H9 (cell line): ENCODE measurements around the gene RPS19. TPM values are rescaled to one million over a fixed set of nuclear protein-coding genes. Genes with fewer than 3 reads are reported as not detected.

Experiments used
- DNase-seq: peaks from one replicate; pipeline ENCODE4 v3.0.0-alpha.2; 2017
- H2AFZ ChIP-seq: one replicate; pipeline ENCODE4 v1.6.1; 2013; ENCODE audit warnings: mild to moderate bottlenecking, low read length, control low read depth, moderate library complexity
- H2AK5ac ChIP-seq: 2 replicates; pipeline ENCODE4 v1.6.1; 2013; ENCODE audit warnings: low read length, control low read depth, mixed read lengths; ENCODE audit not compliant: insufficient read length
- H2BK120ac ChIP-seq: one replicate; pipeline ENCODE4 v1.6.1; 2013; ENCODE audit warnings: low read depth, mild to moderate bottlenecking, low read length, control low read depth, inconsistent platforms; ENCODE audit not compliant: poor library complexity, severe bottlenecking
- H2BK12ac ChIP-seq: 2 replicates; pipeline ENCODE4 v1.6.1; 2013; ENCODE audit warnings: low read length, control low read depth, mixed read lengths, low read depth; ENCODE audit not compliant: insufficient read length
- H2BK15ac ChIP-seq: 2 replicates; pipeline ENCODE4 v1.6.1; 2013; ENCODE audit warnings: low read depth, low read length, control low read depth
- H2BK20ac ChIP-seq: one replicate; pipeline ENCODE4 v1.6.1; 2013; ENCODE audit warnings: low read depth, mild to moderate bottlenecking, low read length, control low read depth, inconsistent platforms; ENCODE audit not compliant: poor library complexity, severe bottlenecking
- H2BK5ac ChIP-seq: 2 replicates; pipeline ENCODE4 v1.6.1; 2013; ENCODE audit warnings: low read length, control low read depth, mixed read lengths; ENCODE audit not compliant: insufficient read length
- H3K14ac ChIP-seq: 2 replicates; pipeline ENCODE4 v1.6.1; 2013; ENCODE audit warnings: low read length, control low read depth; ENCODE audit not compliant: insufficient read depth
- H3K18ac ChIP-seq: 2 replicates; pipeline ENCODE4 v1.6.1; 2013; ENCODE audit warnings: low read depth, mild to moderate bottlenecking, mixed read lengths, low read length, control low read depth; ENCODE audit not compliant: insufficient read length
- H3K23ac ChIP-seq: 2 replicates; pipeline ENCODE4 v1.6.1; 2013; ENCODE audit warnings: low read length, control low read depth, mixed read lengths, low read depth; ENCODE audit not compliant: insufficient read length
- H3K23me2 ChIP-seq: 2 replicates; pipeline ENCODE4 v1.6.1; 2013; ENCODE audit warnings: low read depth, mild to moderate bottlenecking, mixed read lengths, low read length, control low read depth; ENCODE audit not compliant: insufficient read length, poor library complexity, severe bottlenecking
- H3K27ac ChIP-seq: 2 replicates; pipeline ENCODE4 v1.5.1; 2013; ENCODE audit warnings: low read length, control low read depth, mixed read lengths, low read depth; ENCODE audit not compliant: insufficient read length
- H3K27me3 ChIP-seq: 2 replicates; pipeline ENCODE4 v1.6.1; 2013; ENCODE audit warnings: low read length, control low read depth, inconsistent platforms; ENCODE audit not compliant: insufficient read depth
- H3K4ac ChIP-seq: 2 replicates; pipeline ENCODE4 v1.6.1; 2013; ENCODE audit warnings: low read depth, mild to moderate bottlenecking, control low read depth, inconsistent platforms, low read length, moderate library complexity
- H3K4me1 ChIP-seq: 2 replicates; pipeline ENCODE4 v1.6.1; 2013; ENCODE audit warnings: low read length, control low read depth, inconsistent platforms; ENCODE audit not compliant: insufficient read depth
- H3K4me2 ChIP-seq: 2 replicates; pipeline ENCODE4 v1.6.1; 2013; ENCODE audit warnings: low read length, control low read depth, mixed read lengths; ENCODE audit not compliant: insufficient read length, insufficient read depth
- H3K56ac ChIP-seq: 2 replicates; pipeline ENCODE4 v1.6.1; 2013; ENCODE audit warnings: low read depth, mild to moderate bottlenecking, mixed read lengths, low read length, control low read depth; ENCODE audit not compliant: insufficient read length
- H3K79me1 ChIP-seq: 2 replicates; pipeline ENCODE4 v1.6.1; 2013; ENCODE audit warnings: low read depth, mild to moderate bottlenecking, moderate library complexity, low read length, control low read depth, inconsistent platforms; ENCODE audit not compliant: insufficient read depth, poor library complexity, severe bottlenecking
- H3K79me2 ChIP-seq: 2 replicates; pipeline ENCODE4 v1.6.1; 2013; ENCODE audit warnings: low read length, control low read depth, inconsistent platforms; ENCODE audit not compliant: insufficient read depth
- H3K9ac ChIP-seq: 2 replicates; pipeline ENCODE4 v1.6.1; 2013; ENCODE audit warnings: low read length, control low read depth, mixed read lengths; ENCODE audit not compliant: insufficient read length; ENCODE audit errors: extremely low read depth
- H3K9me3 ChIP-seq: one replicate; pipeline ENCODE4 v1.6.1; 2013; ENCODE audit warnings: low read depth, low read length, inconsistent platforms; ENCODE audit not compliant: control insufficient read depth
- H3T11ph ChIP-seq: one replicate; pipeline ENCODE4 v1.6.1; 2013; ENCODE audit warnings: mild to moderate bottlenecking, low read length, control low read depth, inconsistent platforms
- H4K20me1 ChIP-seq: one replicate; pipeline ENCODE4 v1.6.1; 2013; ENCODE audit not compliant: control insufficient read depth, insufficient read length, insufficient read depth
- H4K5ac ChIP-seq: 2 replicates; pipeline ENCODE4 v1.6.1; 2013; ENCODE audit warnings: low read depth, mild to moderate bottlenecking, mixed read lengths, low read length, control low read depth; ENCODE audit not compliant: insufficient read length
- H4K8ac ChIP-seq: replicated peaks from 2 replicates; pipeline ENCODE4 v1.6.1; 2013; ENCODE audit warnings: low read length, control low read depth, mixed read lengths, low read depth; ENCODE audit not compliant: insufficient read length
- H4K91ac ChIP-seq: 2 replicates; pipeline ENCODE4 v1.6.1; 2013; ENCODE audit warnings: low read depth, mild to moderate bottlenecking, moderate library complexity, mixed read lengths, low read length, control low read depth; ENCODE audit not compliant: insufficient read length
- H3K27ac Mint-ChIP-seq, 3 experiments: 2 replicates in 2 of 3; 3 replicates in 1 of 3; pipeline ENCODE4 v1.8.0; 2020 to 2021; ENCODE audit warnings: mixed read lengths in 3 of 3, mild to moderate bottlenecking in 1 of 3, moderate library complexity in 1 of 3
- H3K27me3 Mint-ChIP-seq: 2 replicates; pipeline ENCODE4 v1.8.0; 2021; ENCODE audit warnings: low read depth, mild to moderate bottlenecking, moderate library complexity, mixed read lengths
- H3K36me3 Mint-ChIP-seq, 3 experiments: 2 replicates in 2 of 3; 3 replicates in 1 of 3; pipeline ENCODE4 v1.8.0; 2020 to 2021; ENCODE audit warnings: low read depth in 3 of 3, mixed read lengths in 3 of 3; ENCODE audit not compliant: insufficient read depth in 1 of 3
- H3K4me1 Mint-ChIP-seq, 2 experiments: 2 replicates each; pipeline ENCODE4 v1.8.0; 2020; ENCODE audit warnings: mixed read lengths in 2 of 2
- H3K4me3 Mint-ChIP-seq, 2 experiments: 2 replicates in 1 of 2; 3 replicates in 1 of 2; pipeline ENCODE4 v1.8.0; 2020 to 2021; ENCODE audit warnings: mild to moderate bottlenecking in 2 of 2, mixed read lengths in 2 of 2, moderate library complexity in 1 of 2
- H3K9me3 Mint-ChIP-seq, 2 experiments: 2 replicates in 1 of 2; 3 replicates in 1 of 2; pipeline ENCODE4 v1.8.0; 2020; ENCODE audit warnings: mild to moderate bottlenecking in 2 of 2, mixed read lengths in 2 of 2, moderate library complexity in 1 of 2
- CTCF ChIP-seq: fragments of 200-600 bp; sonication (generic); conservative IDR thresholded peaks from 3 replicates; pipeline ENCODE4 v1.8.0; 2021; ENCODE audit warnings: antibody characterized with exemption, mild to moderate bottlenecking
- WGBS: extraction: QIAGEN DNeasy Blood & Tissue Kit; methylation state at CpG from one replicate; pipeline ENCODE4 v1.1.7; 2013; ENCODE audit warnings: missing lambda C conversion rate, low lambda C conversion rate, mixed read lengths; ENCODE audit not compliant: insufficient read length; ENCODE audit errors: extremely low coverage; 5-methylcytosine and 5-hydroxymethylcytosine counted together
- total RNA-seq: library from RNA; stranded (reverse); gene quantifications from 2 replicates; pipeline ENCODE4 v1.2.1, GENCODE V29; 2021

RPS19 gene
- total RNA-seq, 1 experiment from 2014 or later = 3,024 TPM

GRCh38 chr19:41918653-41919244, 58.7 kb downstream of the RPS19 start:
- no peak for TF ChIP-seq CTCF
- Histone ChIP-seq H3K9ac (no peak overlapping the region), H4K20me1 (peaks cover 5% of the 10 kb centered on the region), H3K4me1 (no peaks in the 10 kb centered on the region; the same call in 1 of the 2 replicates), H3K23ac (no peak overlapping the region), H3T11ph (no peak overlapping the region), H2BK120ac (no peak overlapping the region), H4K8ac (no peak overlapping the region), H2AFZ (no peak overlapping the region), H4K91ac (no peak overlapping the region), H3K79me2 (no peaks in the 10 kb centered on the region), H4K5ac (no peak overlapping the region), H3K27me3 (peaks cover 91% of the 10 kb centered on the region), H2BK20ac (no peak overlapping the region), H3K23me2 (no peaks in the 10 kb centered on the region), H3K56ac (no peak overlapping the region), H3K4ac (no peak overlapping the region), H3K79me1 (no peaks in the 10 kb centered on the region), H3K14ac (no peak overlapping the region), H2BK12ac (no peak overlapping the region), H2BK5ac (no peak overlapping the region), H3K18ac (no peak overlapping the region), H3K9me3 (no peaks in the 10 kb centered on the region), H2BK15ac (no peak overlapping the region), H3K27ac (no peak overlapping the region), H2AK5ac (no peak overlapping the region), H3K4me2 (no peak overlapping the region)
- no peak overlapping the region for H3K27ac Mint-ChIP-seq
- 100% methylated on average over 5 of the region's 5 CpGs for WGBS
- no peaks in the 10 kb centered on the region for H3K36me3 Mint-ChIP-seq
- peaks cover 0 to 18% of the 10 kb centered on the region in 2 experiments; a peak in 2 of 4 replicates for H3K4me1 Mint-ChIP-seq
- H3K27me3 Mint-ChIP-seq = peaks cover 16% of the 10 kb centered on the region
- H3K9me3 Mint-ChIP-seq = no peaks in the 10 kb centered on the region; a peak in 2 of 5 replicates
- DNase-seq = no peak
- H3K4me3 Mint-ChIP-seq = no peak overlapping the region
